Effector memory CD4-positive, alpha-beta T cell (primary cell): ENCODE results near the gene WDR89.
"Not testable (repeated sequence)": the region's sequence is repeated elsewhere in the genome, so short reads cannot be mapped to it uniquely, and the experiment has no call there.

Experiments used
- DNase-seq, 3 donors: peaks; one replicate each; pipeline ENCODE4 v3.0.0-alpha.2; 2020
- H3K27ac ChIP-seq: 2 replicates; pipeline ENCODE4 v1.7.0; 2013; ENCODE audit warnings: mild to moderate bottlenecking, low read length, moderate library complexity; ENCODE audit not compliant: insufficient read depth, poor library complexity, severe bottlenecking
- H3K27me3 ChIP-seq: replicated peaks from 2 replicates; pipeline ENCODE4 v1.7.0; 2013; ENCODE audit warnings: mild to moderate bottlenecking, low read length; ENCODE audit not compliant: insufficient read depth, control insufficient read depth, poor library complexity, severe bottlenecking
- H3K36me3 ChIP-seq: 2 replicates; pipeline ENCODE4 v1.7.0; 2013; ENCODE audit warnings: mild to moderate bottlenecking, low read length, moderate library complexity; ENCODE audit not compliant: control insufficient read depth, insufficient read depth
- H3K4me1 ChIP-seq: 2 replicates; pipeline ENCODE4 v1.7.0; 2013; ENCODE audit warnings: low read length, mild to moderate bottlenecking; ENCODE audit not compliant: control insufficient read depth, insufficient read depth, poor library complexity, severe bottlenecking
- H3K4me3 ChIP-seq: 2 replicates; pipeline ENCODE4 v1.7.0; 2013; ENCODE audit warnings: low read length, low read depth, mild to moderate bottlenecking; ENCODE audit not compliant: insufficient read depth, poor library complexity, severe bottlenecking
- H3K9me3 ChIP-seq: 2 replicates; pipeline ENCODE4 v1.7.0; 2013; ENCODE audit warnings: mild to moderate bottlenecking, low read length, moderate library complexity; ENCODE audit not compliant: control insufficient read depth

Gene WDR89

DNA sequence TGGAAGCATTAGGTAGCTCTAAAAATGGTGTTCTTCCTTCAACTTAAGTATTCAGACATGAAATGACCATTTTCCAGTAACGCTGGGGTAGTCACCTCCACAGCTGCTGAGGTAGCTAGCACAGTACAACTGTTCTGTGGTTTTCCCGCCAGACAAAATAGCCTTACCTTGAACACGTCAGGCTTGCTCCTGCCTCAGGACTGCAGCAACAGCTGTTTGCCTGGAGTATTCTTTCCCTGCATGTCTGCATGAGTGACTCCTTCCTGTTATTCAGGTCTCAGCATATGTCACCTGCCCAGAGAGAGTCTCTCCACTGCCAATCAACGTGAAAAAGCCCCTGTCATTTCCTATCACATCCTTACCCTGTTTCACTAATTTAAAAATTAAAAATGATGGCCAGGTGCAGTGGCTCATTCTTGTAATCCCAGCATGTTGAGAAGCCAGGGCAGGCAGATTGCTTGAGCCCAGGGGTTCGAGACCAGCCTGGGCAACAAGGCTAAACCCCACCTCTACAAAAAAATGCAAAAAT is 37.9 kb downstream of the WDR89 start:
- Histone ChIP-seq H3K4me1 (no peaks in the 10 kb centered on the region), H3K36me3 (peaks cover 14% of the 10 kb centered on the region), H3K9me3 (no peaks in the 10 kb centered on the region), H3K4me3 (no peak overlapping the region), H3K27ac (no peak overlapping the region), H3K27me3 (no peaks in the 10 kb centered on the region)
- no peak for DNase-seq

- peaks cover 7% of the 10 kb centered on the region for H3K9me3 ChIP-seq
- no peak overlapping the region for H3K4me3 ChIP-seq
- H3K27me3 ChIP-seq: no peaks in the 10 kb centered on the region
- peaks cover 21% of the 10 kb centered on the region for H3K36me3 ChIP-seq
- no peak overlapping the region for H3K27ac ChIP-seq
- H3K4me1 ChIP-seq: no peaks in the 10 kb centered on the region
- DNase-seq: no peak
Observed at GRCh38 chr14:63598807-63599206, 42.9 kb downstream of the WDR89 start.

- Histone ChIP-seq H3K27ac (no peak overlapping the region), H3K9me3 (peaks cover 9% of the 10 kb centered on the region), H3K27me3 (no peaks in the 10 kb centered on the region), H3K36me3 (peaks cover 21% of the 10 kb centered on the region), H3K4me3 (no peak overlapping the region), H3K4me1 (no peaks in the 10 kb centered on the region)
- DNase-seq: no peak
Observed at GRCh38 chr14:63596998-63597658, 44.5 kb downstream of the WDR89 start.

- Histone ChIP-seq H3K9me3 (peaks cover 9% of the 10 kb centered on the region), H3K36me3 (peaks cover 16% of the 10 kb centered on the region), H3K27ac (no peak overlapping the region), H3K4me3 (no peak overlapping the region), H3K27me3 (no peaks in the 10 kb centered on the region), H3K4me1 (no peaks in the 10 kb centered on the region)
- no peak for DNase-seq
Observed at GRCh38 chr14:63594455-63595372, 47.0 kb downstream of the WDR89 start.

DNA sequence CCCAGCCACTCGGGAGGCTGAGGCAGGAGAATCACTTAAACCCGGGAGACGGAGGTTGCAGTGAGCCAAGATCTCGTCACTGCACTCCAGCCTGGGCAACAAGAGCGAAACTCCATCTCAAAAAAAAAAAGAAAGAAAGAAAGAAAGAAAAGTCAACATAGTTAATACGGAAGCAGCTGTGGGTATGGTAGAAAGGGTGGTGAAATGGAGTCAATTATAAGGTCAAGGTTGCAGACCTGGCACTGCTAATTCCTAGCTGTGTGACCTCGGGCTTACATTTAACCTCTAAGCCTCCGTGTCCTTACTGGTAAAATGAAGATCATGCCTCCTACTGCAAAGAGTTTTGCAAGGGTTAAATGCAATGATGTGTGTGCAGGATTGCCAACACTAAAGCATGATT is 58.6 kb downstream of the WDR89 start:
- not testable (repeated sequence) for H3K4me1 ChIP-seq, H3K27me3 ChIP-seq, H3K36me3 ChIP-seq, H3K9me3 ChIP-seq, DNase-seq, H3K27ac ChIP-seq, H3K4me3 ChIP-seq

GRCh38 chr14:63581491-63581890 is 60.2 kb downstream of the WDR89 start:
- H3K4me1 ChIP-seq: no peaks in the 10 kb centered on the region
- no peaks in the 10 kb centered on the region for H3K27me3 ChIP-seq
- no peak overlapping the region for H3K4me3 ChIP-seq
- no peaks in the 10 kb centered on the region for H3K9me3 ChIP-seq
- DNase-seq: no peak
- no peak overlapping the region for H3K27ac ChIP-seq
- H3K36me3 ChIP-seq: no peaks in the 10 kb centered on the region

DNA sequence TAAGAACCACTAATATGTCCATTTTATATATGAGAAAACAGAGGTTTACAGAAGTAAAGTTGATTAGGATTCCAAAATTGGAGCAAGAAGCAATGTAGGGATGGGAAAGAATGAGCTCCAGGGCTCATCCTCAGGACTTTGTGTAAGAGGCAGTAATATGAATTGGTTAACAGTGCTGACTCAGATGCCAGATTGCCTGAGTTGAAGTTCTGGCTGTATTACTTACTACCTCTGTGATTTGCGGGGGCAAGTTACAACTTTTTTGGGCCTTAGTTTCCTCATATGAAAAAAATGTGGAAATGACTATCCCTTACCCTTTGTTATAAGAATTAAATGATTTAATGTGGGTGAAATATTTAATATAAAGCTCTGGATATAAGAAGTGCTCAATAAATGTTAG is 63.4 kb downstream of the WDR89 start:
- DNase-seq: no peak
- no peaks in the 10 kb centered on the region for H3K36me3 ChIP-seq
- no peaks in the 10 kb centered on the region for H3K27me3 ChIP-seq
- no peaks in the 10 kb centered on the region for H3K9me3 ChIP-seq
- H3K27ac ChIP-seq: no peak overlapping the region
- no peak overlapping the region for H3K4me3 ChIP-seq
- no peaks in the 10 kb centered on the region for H3K4me1 ChIP-seq

DNA sequence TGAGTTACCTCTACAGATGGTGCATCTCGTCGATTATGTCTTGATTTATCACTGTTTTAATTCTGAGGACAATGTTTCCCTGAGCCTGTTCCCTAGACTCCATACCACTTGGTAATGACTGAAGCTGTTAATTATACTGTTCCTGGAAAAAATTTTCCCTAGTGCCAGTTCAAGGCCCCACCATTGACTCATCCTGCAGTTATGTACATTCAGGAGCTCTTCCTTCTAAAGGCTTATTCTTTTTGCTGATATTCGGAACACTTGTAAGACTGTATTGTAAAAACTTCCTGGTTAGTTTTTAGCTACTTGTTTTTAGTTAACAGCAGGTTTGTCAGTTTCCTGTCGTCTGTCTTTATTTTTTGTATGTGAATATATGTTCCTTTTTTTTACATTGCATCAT is 68.1 kb downstream of the WDR89 start:
- Histone ChIP-seq H3K4me1 (no peaks in the 10 kb centered on the region), H3K9me3 (no peaks in the 10 kb centered on the region), H3K27ac (no peak overlapping the region), H3K27me3 (no peaks in the 10 kb centered on the region), H3K4me3 (no peak overlapping the region), H3K36me3 (no peaks in the 10 kb centered on the region)
- DNase-seq: no peak

DNA sequence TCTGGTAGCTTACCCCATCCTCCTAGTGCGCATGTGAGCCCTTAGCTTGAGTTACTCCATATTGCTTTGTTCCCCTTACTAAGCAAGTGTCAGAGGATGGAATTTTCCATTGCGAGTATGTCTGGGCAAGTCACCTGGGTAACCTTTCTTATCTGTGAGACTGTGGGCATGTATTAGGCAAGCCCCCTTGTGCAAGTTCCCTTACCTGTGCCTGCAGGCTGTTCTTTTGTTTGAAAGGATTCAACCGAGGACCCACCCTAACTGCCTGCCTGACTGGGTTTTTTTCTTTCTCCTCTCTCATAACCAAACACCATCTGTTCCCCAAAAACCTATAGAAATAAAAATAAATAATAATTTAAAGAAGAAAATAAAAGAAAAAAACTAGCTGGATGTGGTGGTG is 76.2 kb downstream of the WDR89 start:
- H3K36me3 ChIP-seq: no peaks in the 10 kb centered on the region
- H3K27ac ChIP-seq: no peak overlapping the region
- no peaks in the 10 kb centered on the region for H3K9me3 ChIP-seq
- no peak for DNase-seq
- no peaks in the 10 kb centered on the region for H3K27me3 ChIP-seq
- H3K4me3 ChIP-seq: no peak overlapping the region
- no peaks in the 10 kb centered on the region for H3K4me1 ChIP-seq

DNA sequence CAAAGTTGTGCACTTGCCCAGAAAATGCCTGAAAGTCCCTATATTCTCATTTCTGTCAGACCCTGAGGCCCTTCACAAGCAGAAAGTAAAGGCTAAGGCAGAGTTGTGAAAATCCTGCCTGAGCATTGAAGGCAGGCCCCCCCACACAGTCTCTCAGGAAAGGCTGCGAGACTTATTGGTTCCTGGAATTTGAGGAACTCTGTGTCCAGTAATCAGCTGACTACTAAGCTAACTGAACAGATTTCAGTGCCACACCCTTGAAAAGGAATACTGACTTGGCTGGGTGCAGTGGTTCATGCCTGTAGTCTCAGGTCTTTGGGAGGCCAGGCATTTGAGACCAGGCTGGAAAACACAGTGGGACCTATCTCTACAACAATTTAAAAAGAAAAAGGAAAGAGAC is 77.4 kb downstream of the WDR89 start:
- Histone ChIP-seq H3K36me3 (no peaks in the 10 kb centered on the region), H3K27ac (no peak overlapping the region), H3K27me3 (no peaks in the 10 kb centered on the region), H3K4me3 (no peak overlapping the region), H3K9me3 (no peaks in the 10 kb centered on the region), H3K4me1 (no peaks in the 10 kb centered on the region)
- no peak for DNase-seq
